ENCODE results near the gene NKX2-2.

Gene NKX2-2

DNA sequence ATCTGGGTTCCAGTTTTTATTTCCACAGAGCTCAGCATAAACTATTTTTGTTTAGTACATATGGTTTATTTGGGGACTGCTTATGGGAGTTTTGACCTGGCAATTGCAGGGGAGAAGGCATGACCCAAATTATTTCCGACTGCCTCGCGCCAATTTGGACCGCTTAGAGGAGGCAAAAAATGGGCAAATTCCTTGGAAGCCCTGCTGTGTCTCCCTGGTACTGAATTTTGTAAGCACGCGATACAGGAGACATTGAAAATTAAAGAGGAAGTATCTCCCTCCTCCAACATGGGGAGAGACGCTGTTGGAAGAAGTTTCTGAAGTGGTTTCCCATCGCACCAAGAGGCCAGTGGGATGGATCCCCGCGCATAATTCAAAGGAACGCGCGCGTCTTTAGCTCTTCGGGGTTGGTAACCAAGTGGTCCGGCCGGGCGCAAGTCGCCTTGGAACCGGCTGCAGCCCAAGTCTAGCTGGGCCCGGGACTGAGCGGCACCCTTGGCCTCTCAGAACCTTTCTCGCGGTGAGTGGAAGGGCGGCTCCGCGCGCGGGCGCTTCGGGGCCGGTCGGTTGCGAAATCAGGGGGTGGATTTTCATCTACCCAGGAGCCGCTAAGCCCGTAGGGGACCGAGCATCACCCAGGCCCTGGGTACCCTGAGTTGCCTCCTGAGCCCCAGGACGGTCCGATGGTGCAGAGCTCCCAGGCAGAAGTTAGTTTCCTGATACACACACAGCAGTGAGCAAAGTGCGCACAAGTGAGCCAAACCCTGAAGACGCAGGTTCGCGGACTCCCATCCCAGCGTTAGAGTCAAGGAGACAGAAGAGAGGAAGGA is 6.2 kb downstream of the NKX2-2 start:
- Histone ChIP-seq H3K27me3 (ENCODE audit: control insufficient read depth in 1 of 2, insufficient read depth in 2 of 2, low read length in 2 of 2) (peaks cover 67 to 85% of the 10 kb centered on the region in 2 donors), H3K9ac (ENCODE audit: low read length in 2 of 2) (no peak overlapping the region), H3K27ac (ENCODE audit: low read length) (no peak overlapping the region), H3K9me3 (ENCODE audit: control insufficient read depth in 2 of 2, low read length in 2 of 2) (no peaks in the 10 kb centered on the region), H3K4me1 (ENCODE audit: control insufficient read depth, insufficient read depth, low read length) (peaks cover 27% of the 10 kb centered on the region), H3K4me3 (ENCODE audit: low read length in 2 of 2) (no peak overlapping the region), H3K36me3 (ENCODE audit: control insufficient read depth in 2 of 2, insufficient read depth in 2 of 2, low read length in 2 of 2) (no peaks in the 10 kb centered on the region)

DNA sequence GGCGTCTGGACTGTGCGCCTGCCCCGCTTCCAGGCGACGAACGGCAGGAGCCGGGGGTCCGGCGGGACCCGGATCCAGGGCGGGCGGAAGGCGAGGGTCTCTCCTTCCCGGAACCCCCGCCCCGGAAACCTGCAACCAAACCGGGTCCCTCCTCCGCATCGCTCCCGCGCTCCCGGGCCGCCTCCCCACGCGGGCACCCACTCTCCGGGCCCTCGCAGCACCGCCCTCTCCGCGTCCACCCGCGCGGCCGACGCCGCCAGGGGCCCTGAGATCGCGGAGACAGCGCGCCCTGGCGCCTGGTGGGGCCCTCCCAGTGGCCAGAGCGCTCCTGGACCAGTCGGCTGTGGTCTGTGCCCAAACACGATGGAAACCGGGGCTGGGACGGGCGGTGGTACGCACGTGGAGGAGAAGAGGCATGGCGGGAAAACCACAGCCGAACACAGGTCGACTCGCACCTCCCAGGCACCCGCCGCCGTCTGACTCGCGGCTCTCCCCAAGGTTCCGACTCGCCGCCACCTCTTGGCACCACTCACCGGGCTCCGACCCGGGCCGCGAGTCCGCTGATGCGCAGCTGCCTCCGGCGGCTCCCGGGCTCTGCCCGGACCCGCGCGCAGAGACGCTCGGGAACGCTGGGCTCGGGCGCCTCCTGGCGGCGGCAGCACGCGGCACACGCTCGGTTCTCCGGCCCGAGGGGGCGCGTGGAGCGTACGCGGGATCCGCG is 7.9 kb downstream of the NKX2-2 start:
- Histone ChIP-seq H3K4me1 (ENCODE audit: control insufficient read depth, insufficient read depth, low read length) (peaks cover 19% of the 10 kb centered on the region), H3K27ac (ENCODE audit: low read length) (no peak overlapping the region), H3K4me3 (ENCODE audit: low read length in 2 of 2) (peak overlapping the region in 1 of 2 donors; percentile 66), H3K9ac (ENCODE audit: low read length in 2 of 2) (no peak overlapping the region), H3K36me3 (ENCODE audit: control insufficient read depth in 2 of 2, insufficient read depth in 2 of 2, low read length in 2 of 2) (no peaks in the 10 kb centered on the region), H3K27me3 (ENCODE audit: control insufficient read depth in 1 of 2, insufficient read depth in 2 of 2, low read length in 2 of 2) (peaks cover 66 to 72% of the 10 kb centered on the region in 2 donors), H3K9me3 (ENCODE audit: control insufficient read depth in 2 of 2, low read length in 2 of 2) (no peaks in the 10 kb centered on the region)

DNA sequence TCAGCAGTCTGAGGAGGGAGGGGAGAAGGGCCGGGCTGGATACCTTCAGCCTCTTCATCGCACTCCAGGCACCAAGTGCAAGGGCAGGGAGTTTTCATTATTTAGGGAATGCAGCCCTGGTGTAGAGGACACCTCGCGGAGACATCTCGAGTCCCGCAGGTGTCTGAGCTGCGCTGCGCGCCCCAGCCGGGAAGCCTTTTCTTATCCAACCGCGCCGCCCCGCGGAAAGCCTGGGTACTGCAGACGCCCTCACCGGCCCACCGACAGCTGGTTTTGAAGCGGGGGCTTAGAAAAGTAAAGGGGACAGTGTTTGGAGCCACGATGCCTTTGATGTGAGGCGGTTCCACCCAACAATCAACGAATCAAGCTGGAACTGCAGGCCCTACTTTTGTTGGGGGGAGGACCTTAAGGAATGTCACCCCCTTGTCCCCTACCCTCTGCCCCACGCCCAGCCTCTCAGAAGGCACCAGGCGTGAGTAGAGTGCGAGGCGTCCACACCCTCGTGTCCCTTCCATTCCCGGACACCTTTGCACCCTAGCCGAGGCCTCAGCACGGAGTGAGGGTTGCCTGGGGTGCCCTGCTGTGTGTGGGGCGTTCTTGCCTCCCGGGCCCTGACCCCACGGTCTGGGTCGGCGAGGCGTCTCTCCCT is 8.6 kb downstream of the NKX2-2 start:
- peak overlapping the region in 1 of 2 donors; percentile 66 for H3K4me3 ChIP-seq (ENCODE audit: low read length in 2 of 2)
- peaks cover 67 to 72% of the 10 kb centered on the region in 2 donors for H3K27me3 ChIP-seq (ENCODE audit: control insufficient read depth in 1 of 2, insufficient read depth in 2 of 2, low read length in 2 of 2)
- H3K36me3 ChIP-seq (ENCODE audit: control insufficient read depth in 2 of 2, insufficient read depth in 2 of 2, low read length in 2 of 2), result no peaks in the 10 kb centered on the region
- H3K4me1 ChIP-seq (ENCODE audit: control insufficient read depth, insufficient read depth, low read length), result peaks cover 19% of the 10 kb centered on the region
- no peak overlapping the region for H3K9ac ChIP-seq (ENCODE audit: low read length in 2 of 2)
- H3K9me3 ChIP-seq (ENCODE audit: control insufficient read depth in 2 of 2, low read length in 2 of 2), result no peaks in the 10 kb centered on the region
- H3K27ac ChIP-seq (ENCODE audit: low read length), result no peak overlapping the region

DNA sequence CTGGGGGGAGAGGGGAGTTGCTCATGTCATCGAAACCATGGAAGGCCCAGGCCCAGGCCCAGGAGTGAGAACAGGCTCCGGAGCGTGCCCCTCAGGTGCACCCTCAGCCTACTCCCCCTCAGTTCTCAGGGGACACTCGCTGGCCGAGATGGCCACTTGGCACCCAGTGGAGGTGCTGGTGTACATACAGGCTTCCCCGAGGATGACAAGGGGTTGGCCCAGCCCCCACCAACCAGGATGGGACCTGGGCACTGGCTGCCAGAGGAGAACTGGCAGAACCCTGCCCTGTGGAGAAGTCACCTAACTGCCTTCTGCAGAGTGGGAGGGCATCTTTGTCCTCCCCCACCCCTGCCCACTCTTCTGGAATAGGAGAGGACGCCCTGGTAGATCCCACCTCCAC is 9.5 kb downstream of the NKX2-2 start:
- H3K4me3 ChIP-seq (ENCODE audit: low read length in 2 of 2), result no peak overlapping the region
- peaks cover 58 to 63% of the 10 kb centered on the region in 2 donors for H3K27me3 ChIP-seq (ENCODE audit: control insufficient read depth in 1 of 2, insufficient read depth in 2 of 2, low read length in 2 of 2)
- no peaks in the 10 kb centered on the region for H3K9me3 ChIP-seq (ENCODE audit: control insufficient read depth in 2 of 2, low read length in 2 of 2)
- H3K27ac ChIP-seq (ENCODE audit: low read length), result no peak overlapping the region
- H3K36me3 ChIP-seq (ENCODE audit: control insufficient read depth in 2 of 2, insufficient read depth in 2 of 2, low read length in 2 of 2), result no peaks in the 10 kb centered on the region
- no peak overlapping the region for H3K9ac ChIP-seq (ENCODE audit: low read length in 2 of 2)
- H3K4me1 ChIP-seq (ENCODE audit: control insufficient read depth, insufficient read depth, low read length), result peaks cover 15% of the 10 kb centered on the region

- Histone ChIP-seq H3K27ac (ENCODE audit: low read length) (no peak overlapping the region), H3K9me3 (ENCODE audit: control insufficient read depth in 2 of 2, low read length in 2 of 2) (no peaks in the 10 kb centered on the region), H3K4me1 (ENCODE audit: control insufficient read depth, insufficient read depth, low read length) (peaks cover 15% of the 10 kb centered on the region), H3K4me3 (ENCODE audit: low read length in 2 of 2) (no peak overlapping the region), H3K9ac (ENCODE audit: low read length in 2 of 2) (no peak overlapping the region), H3K36me3 (ENCODE audit: control insufficient read depth in 2 of 2, insufficient read depth in 2 of 2, low read length in 2 of 2) (no peaks in the 10 kb centered on the region), H3K27me3 (ENCODE audit: control insufficient read depth in 1 of 2, insufficient read depth in 2 of 2, low read length in 2 of 2) (peaks cover 50 to 62% of the 10 kb centered on the region in 2 donors)
Measured at GRCh38 chr20:21503345-21503744, 10.5 kb downstream of the NKX2-2 start.

DNA sequence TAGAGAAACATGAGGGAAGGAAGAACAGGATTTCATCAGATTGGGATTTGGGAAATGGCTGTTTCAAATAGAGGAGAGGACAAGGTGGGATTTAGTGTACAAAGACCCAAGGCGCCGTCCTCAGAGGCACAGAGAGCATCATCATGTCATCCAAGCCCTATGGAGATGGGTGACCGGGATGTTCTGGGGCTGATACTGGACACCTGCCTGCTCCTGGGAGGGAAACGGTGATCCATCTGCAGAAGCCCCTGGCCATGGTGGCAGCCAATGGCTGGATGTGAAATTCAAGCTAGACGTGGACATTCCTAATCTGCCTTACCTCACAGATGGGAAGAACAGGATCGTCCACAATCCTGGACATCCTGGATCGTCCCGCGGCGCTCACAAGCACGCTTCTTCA is 12.7 kb downstream of the NKX2-2 start:
- Histone ChIP-seq H3K4me3 (ENCODE audit: low read length in 2 of 2) (no peak overlapping the region), H3K27me3 (ENCODE audit: control insufficient read depth in 1 of 2, insufficient read depth in 2 of 2, low read length in 2 of 2) (peaks cover 29 to 48% of the 10 kb centered on the region in 2 donors), H3K9me3 (ENCODE audit: control insufficient read depth in 2 of 2, low read length in 2 of 2) (no peaks in the 10 kb centered on the region), H3K4me1 (ENCODE audit: control insufficient read depth, insufficient read depth, low read length) (peaks cover 10% of the 10 kb centered on the region), H3K27ac (ENCODE audit: low read length) (no peak overlapping the region), H3K9ac (ENCODE audit: low read length in 2 of 2) (no peak overlapping the region), H3K36me3 (ENCODE audit: control insufficient read depth in 2 of 2, insufficient read depth in 2 of 2, low read length in 2 of 2) (no peaks in the 10 kb centered on the region)

DNA sequence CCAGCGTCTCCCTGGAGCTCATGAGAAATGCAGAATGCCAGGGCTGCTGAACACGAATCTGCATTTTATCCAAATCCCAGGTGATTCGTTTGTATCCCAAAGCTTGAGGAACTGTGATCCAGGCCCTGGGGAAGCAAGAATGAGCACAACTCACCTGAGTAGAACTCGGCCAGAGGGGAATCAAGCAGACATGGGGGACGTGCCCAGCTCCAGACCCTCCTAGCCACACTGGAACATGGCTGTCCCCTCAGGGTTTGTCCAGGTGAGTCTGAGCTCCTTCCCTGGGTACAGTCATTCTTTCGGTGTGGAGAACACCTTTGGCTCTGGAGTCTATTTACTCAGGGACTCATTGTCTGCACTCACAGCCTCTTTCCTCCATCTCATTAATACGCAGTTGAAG is 13.3 kb downstream of the NKX2-2 start:
- peaks cover 4% of the 10 kb centered on the region for H3K4me1 ChIP-seq (ENCODE audit: control insufficient read depth, insufficient read depth, low read length)
- H3K4me3 ChIP-seq (ENCODE audit: low read length in 2 of 2), result no peak overlapping the region
- no peak overlapping the region for H3K9ac ChIP-seq (ENCODE audit: low read length in 2 of 2)
- H3K9me3 ChIP-seq (ENCODE audit: control insufficient read depth in 2 of 2, low read length in 2 of 2), result no peaks in the 10 kb centered on the region
- H3K36me3 ChIP-seq (ENCODE audit: control insufficient read depth in 2 of 2, insufficient read depth in 2 of 2, low read length in 2 of 2), result no peaks in the 10 kb centered on the region
- H3K27me3 ChIP-seq (ENCODE audit: control insufficient read depth in 1 of 2, insufficient read depth in 2 of 2, low read length in 2 of 2), result peaks cover 23 to 44% of the 10 kb centered on the region in 2 donors
- no peak overlapping the region for H3K27ac ChIP-seq (ENCODE audit: low read length)

DNA sequence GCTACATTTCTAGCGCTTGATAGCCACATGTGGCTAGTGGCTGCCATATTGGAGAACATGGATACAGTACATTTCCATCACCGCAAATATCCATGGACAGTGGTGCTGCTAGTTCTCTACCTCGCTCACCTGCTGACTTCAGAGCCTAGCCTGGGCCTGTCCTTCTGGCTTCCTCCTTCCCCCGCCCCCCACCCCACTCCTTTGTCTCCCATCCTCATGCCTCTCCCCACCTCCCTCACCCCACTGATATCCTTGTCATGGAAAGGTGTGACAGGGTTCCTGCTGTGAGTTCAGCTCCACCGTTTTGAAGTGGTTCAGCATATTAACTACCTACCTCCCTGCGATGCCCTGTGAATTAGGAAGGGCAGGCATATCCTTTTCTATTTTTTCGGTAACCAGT is 14.2 kb downstream of the NKX2-2 start:
- Histone ChIP-seq H3K36me3 (ENCODE audit: control insufficient read depth in 2 of 2, insufficient read depth in 2 of 2, low read length in 2 of 2) (no peaks in the 10 kb centered on the region), H3K9ac (ENCODE audit: low read length in 2 of 2) (no peak overlapping the region), H3K27ac (ENCODE audit: low read length) (no peak overlapping the region), H3K4me1 (ENCODE audit: control insufficient read depth, insufficient read depth, low read length) (no peaks in the 10 kb centered on the region), H3K27me3 (ENCODE audit: control insufficient read depth in 1 of 2, insufficient read depth in 2 of 2, low read length in 2 of 2) (peaks cover 15 to 35% of the 10 kb centered on the region in 2 donors), H3K9me3 (ENCODE audit: control insufficient read depth in 2 of 2, low read length in 2 of 2) (no peaks in the 10 kb centered on the region), H3K4me3 (ENCODE audit: low read length in 2 of 2) (no peak overlapping the region)

DNA sequence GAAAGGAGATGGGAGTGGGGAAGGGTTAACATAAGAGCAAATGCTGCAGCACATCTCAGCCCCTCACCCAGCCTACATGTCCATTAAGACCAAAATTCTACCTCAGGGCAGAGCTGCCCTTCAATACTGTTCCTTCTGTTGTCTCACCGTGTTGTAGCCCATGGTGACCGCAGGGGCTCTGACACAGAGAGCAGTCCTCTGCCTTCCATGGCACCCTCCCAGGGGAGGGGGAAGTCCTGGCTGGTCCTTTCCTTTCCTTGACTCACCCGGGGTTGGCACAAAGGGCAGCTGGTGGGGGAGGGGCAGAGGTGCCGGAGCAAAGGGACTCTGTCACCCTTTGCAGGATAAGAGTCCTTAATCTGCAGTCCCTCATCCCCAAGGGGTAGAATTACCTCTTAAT is 15.2 kb downstream of the NKX2-2 start:
- Histone ChIP-seq H3K36me3 (ENCODE audit: control insufficient read depth in 2 of 2, insufficient read depth in 2 of 2, low read length in 2 of 2) (no peaks in the 10 kb centered on the region), H3K27ac (ENCODE audit: low read length) (no peak overlapping the region), H3K9ac (ENCODE audit: low read length in 2 of 2) (no peak overlapping the region), H3K4me1 (ENCODE audit: control insufficient read depth, insufficient read depth, low read length) (no peaks in the 10 kb centered on the region), H3K4me3 (ENCODE audit: low read length in 2 of 2) (no peak overlapping the region), H3K9me3 (ENCODE audit: control insufficient read depth in 2 of 2, low read length in 2 of 2) (no peaks in the 10 kb centered on the region), H3K27me3 (ENCODE audit: control insufficient read depth in 1 of 2, insufficient read depth in 2 of 2, low read length in 2 of 2) (peaks cover 6 to 27% of the 10 kb centered on the region in 2 donors)

- peaks cover 4 to 24% of the 10 kb centered on the region in 2 donors for H3K27me3 ChIP-seq (ENCODE audit: control insufficient read depth in 1 of 2, insufficient read depth in 2 of 2, low read length in 2 of 2)
- H3K9me3 ChIP-seq (ENCODE audit: control insufficient read depth in 2 of 2, low read length in 2 of 2), result no peaks in the 10 kb centered on the region
- H3K9ac ChIP-seq (ENCODE audit: low read length in 2 of 2), result no peak overlapping the region
- H3K27ac ChIP-seq (ENCODE audit: low read length), result no peak overlapping the region
- H3K4me1 ChIP-seq (ENCODE audit: control insufficient read depth, insufficient read depth, low read length), result no peaks in the 10 kb centered on the region
- H3K36me3 ChIP-seq (ENCODE audit: control insufficient read depth in 2 of 2, insufficient read depth in 2 of 2, low read length in 2 of 2), result no peaks in the 10 kb centered on the region
- H3K4me3 ChIP-seq (ENCODE audit: low read length in 2 of 2), result no peak overlapping the region
Measured at GRCh38 chr20:21498195-21498594, 15.7 kb downstream of the NKX2-2 start.

All from stomach smooth muscle (tissue), 2 donors.